Smooth muscle cell (in vitro differentiated cells): ENCODE measurements around the gene FAM89B. TPM values are rescaled to one million over a fixed set of nuclear protein-coding genes. Genes with fewer than 3 reads are reported as not detected.

Experiments used
- DNase-seq: peaks from one replicate; lab custom pipeline; 2025; ENCODE audit not compliant: unreplicated experiment; lab: John Stamatoyannopoulos, UW
- H2AFZ ChIP-seq: fragments of 200-600 bp; sonication (generic); 2 replicates; pipeline ENCODE4 v1.6.0; 2016; ENCODE audit warnings: antibody characterized with exemption, low read depth, mild to moderate bottlenecking
- H3F3A ChIP-seq: fragments of 200-600 bp; sonication (generic); 2 replicates; pipeline ENCODE4 v1.6.0; 2017; ENCODE audit warnings: antibody characterized with exemption, low read depth
- H3K27ac ChIP-seq: fragments of 200-600 bp; sonication (generic); 2 replicates; pipeline ENCODE4 v1.5.1; 2016; ENCODE audit warnings: low read depth, mild to moderate bottlenecking
- H3K27me3 ChIP-seq: fragments of 200-600 bp; sonication (generic); 2 replicates; pipeline ENCODE4 v1.6.1; 2016; ENCODE audit warnings: low read depth, mild to moderate bottlenecking
- H3K36me3 ChIP-seq: fragments of 200-600 bp; sonication (generic); 2 replicates; pipeline ENCODE4 v1.5.1; 2016; ENCODE audit warnings: low read depth
- H3K4me1 ChIP-seq: fragments of 200-600 bp; sonication (generic); 2 replicates; pipeline ENCODE4 v1.5.1; 2016; ENCODE audit warnings: low read depth
- H3K4me2 ChIP-seq: fragments of 200-600 bp; sonication (generic); 2 replicates; pipeline ENCODE4 v1.6.0; 2016; ENCODE audit warnings: mild to moderate bottlenecking
- H3K4me3 ChIP-seq: fragments of 200-600 bp; sonication (generic); 2 replicates; pipeline ENCODE4 v1.5.1; 2016; ENCODE audit warnings: mild to moderate bottlenecking
- H3K79me2 ChIP-seq: fragments of 200-600 bp; sonication (generic); 2 replicates; pipeline ENCODE4 v1.6.0; 2016; ENCODE audit warnings: low read depth, mild to moderate bottlenecking
- H3K9ac ChIP-seq: fragments of 200-600 bp; sonication (generic); 2 replicates; pipeline ENCODE4 v1.6.0; 2016; ENCODE audit warnings: low read depth
- H3K9me3 ChIP-seq: fragments of 200-600 bp; sonication (generic); replicated peaks from 2 replicates; pipeline ENCODE4 v1.5.1; 2016; ENCODE audit warnings: low read depth
- H4K20me1 ChIP-seq: fragments of 200-600 bp; sonication (generic); 2 replicates; pipeline ENCODE4 v1.6.0; 2016; ENCODE audit warnings: low read depth
- WGBS: methylation state at CpG from one replicate; pipeline ENCODE4 v1.1.7; 2016; ENCODE audit warnings: low lambda C conversion rate; 5-methylcytosine and 5-hydroxymethylcytosine counted together
- polyA plus RNA-seq: library from polyadenylated mRNA; unstranded; fragments of >200 nt; fragmentation: Nextera tagmentation; extraction: Ambion mirVana; gene quantifications from 2 replicates; pipeline ENCODE4 v1.2.1, GENCODE V29; 2016
- total RNA-seq: library from RNA; depleted of rRNA; stranded (reverse); fragments of >200 nt; gene quantifications from 2 replicates; pipeline ENCODE4 v1.2.3, GENCODE V29; 2014
- TF ChIP-seq, protein P1 (sequence below): fragments of 200-600 bp; sonication (generic); IDR thresholded peaks from 2 replicates; pipeline ENCODE4 v1.5.1; 2017; ENCODE audit warnings: borderline replicate concordance, mild to moderate bottlenecking, antibody characterized with exemption; ENCODE audit not compliant: insufficient read depth, poor library complexity, severe bottlenecking

The FAM89B gene
- total and polyA plus RNA-seq, 2 experiments from 2014 or later: 63.9 to 174 TPM

DNA sequence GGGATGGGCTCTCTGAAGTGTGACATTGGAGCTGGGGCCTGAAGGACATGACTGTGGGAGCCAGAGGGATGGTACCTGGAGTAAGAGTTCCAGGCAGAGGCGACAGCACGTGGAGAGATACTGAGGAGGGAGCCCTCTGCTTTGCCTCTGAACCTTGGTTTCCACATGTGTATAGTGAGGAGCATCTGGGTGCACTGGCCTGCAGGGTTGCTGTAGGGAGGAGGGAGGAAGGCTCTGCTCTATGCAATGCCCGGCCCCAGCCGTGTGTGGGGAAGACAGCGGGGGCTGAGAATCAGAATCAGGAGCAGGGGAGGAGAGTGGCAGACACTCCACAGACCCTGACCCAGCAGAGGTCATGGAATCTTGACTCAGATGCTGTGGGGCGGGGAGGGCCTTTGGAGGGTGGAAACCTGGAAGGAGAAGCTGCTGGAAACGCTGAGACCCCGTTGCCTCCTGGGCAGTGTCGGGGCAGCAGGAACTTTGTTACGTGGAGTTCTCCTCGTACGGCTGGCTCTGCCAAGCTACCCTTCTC lies 43.5 kb upstream of the FAM89B start:
- no peaks in the 10 kb centered on the region for H3K27me3 ChIP-seq
- no peak overlapping the region for H3K4me2 ChIP-seq
- no peak overlapping the region for H3K9ac ChIP-seq
- H2AFZ ChIP-seq: no peak overlapping the region
- H3K4me3 ChIP-seq: no peak overlapping the region
- H4K20me1 ChIP-seq: peaks cover 85% of the 10 kb centered on the region
- H3F3A ChIP-seq: peaks cover 13% of the 10 kb centered on the region
- TF ChIP-seq, protein P1, sequence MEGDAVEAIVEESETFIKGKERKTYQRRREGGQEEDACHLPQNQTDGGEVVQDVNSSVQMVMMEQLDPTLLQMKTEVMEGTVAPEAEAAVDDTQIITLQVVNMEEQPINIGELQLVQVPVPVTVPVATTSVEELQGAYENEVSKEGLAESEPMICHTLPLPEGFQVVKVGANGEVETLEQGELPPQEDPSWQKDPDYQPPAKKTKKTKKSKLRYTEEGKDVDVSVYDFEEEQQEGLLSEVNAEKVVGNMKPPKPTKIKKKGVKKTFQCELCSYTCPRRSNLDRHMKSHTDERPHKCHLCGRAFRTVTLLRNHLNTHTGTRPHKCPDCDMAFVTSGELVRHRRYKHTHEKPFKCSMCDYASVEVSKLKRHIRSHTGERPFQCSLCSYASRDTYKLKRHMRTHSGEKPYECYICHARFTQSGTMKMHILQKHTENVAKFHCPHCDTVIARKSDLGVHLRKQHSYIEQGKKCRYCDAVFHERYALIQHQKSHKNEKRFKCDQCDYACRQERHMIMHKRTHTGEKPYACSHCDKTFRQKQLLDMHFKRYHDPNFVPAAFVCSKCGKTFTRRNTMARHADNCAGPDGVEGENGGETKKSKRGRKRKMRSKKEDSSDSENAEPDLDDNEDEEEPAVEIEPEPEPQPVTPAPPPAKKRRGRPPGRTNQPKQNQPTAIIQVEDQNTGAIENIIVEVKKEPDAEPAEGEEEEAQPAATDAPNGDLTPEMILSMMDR: no peak
- peaks cover 13% of the 10 kb centered on the region for H3K4me1 ChIP-seq
- WGBS: 97% methylated on average over 12 of the region's 12 CpGs
- no peak for DNase-seq
- H3K79me2 ChIP-seq: peaks cover 40% of the 10 kb centered on the region
- no peaks in the 10 kb centered on the region for H3K9me3 ChIP-seq
- no peaks in the 10 kb centered on the region for H3K36me3 ChIP-seq
- no peak overlapping the region for H3K27ac ChIP-seq

- TF ChIP-seq, protein P1: no peak
- H2AFZ ChIP-seq: no peak overlapping the region
- no peak overlapping the region for H3K27ac ChIP-seq
- H3K9ac ChIP-seq: no peak overlapping the region
- H3K4me2 ChIP-seq: no peak overlapping the region
- no peaks in the 10 kb centered on the region for H3K27me3 ChIP-seq
- H4K20me1 ChIP-seq: peaks cover 92% of the 10 kb centered on the region
- DNase-seq: no peak
- 90% methylated on average over 10 of the region's 10 CpGs for WGBS
- H3K4me3 ChIP-seq: no peak overlapping the region
- H3F3A ChIP-seq: peaks cover 6% of the 10 kb centered on the region
- H3K79me2 ChIP-seq: peaks cover 40% of the 10 kb centered on the region
- H3K9me3 ChIP-seq: no peaks in the 10 kb centered on the region
- peaks cover 7% of the 10 kb centered on the region for H3K4me1 ChIP-seq
- no peaks in the 10 kb centered on the region for H3K36me3 ChIP-seq
Measured at GRCh38 chr11:65529475-65530156, 42.7 kb upstream of the FAM89B start.

- WGBS: 86% methylated on average over 5 of the region's 5 CpGs
- Histone ChIP-seq H3K9me3 (no peaks in the 10 kb centered on the region), H3F3A (peaks cover 6% of the 10 kb centered on the region), H3K4me2 (no peak overlapping the region), H3K36me3 (no peaks in the 10 kb centered on the region), H3K4me3 (no peak overlapping the region), H2AFZ (no peak overlapping the region), H3K27ac (no peak overlapping the region), H3K79me2 (peaks cover 38% of the 10 kb centered on the region), H3K27me3 (no peaks in the 10 kb centered on the region), H3K4me1 (peaks cover 7% of the 10 kb centered on the region), H4K20me1 (peaks cover 97% of the 10 kb centered on the region), H3K9ac (no peak overlapping the region)
- TF ChIP-seq, protein P1: peak; percentile 30
- DNase-seq: no peak
Measured at GRCh38 chr11:65530157-65530496, 42.2 kb upstream of the FAM89B start.
